HUDEP-2 (cell line): ENCODE measurements around the gene ARHGAP1.

ENCODE experiments used
- DNase-seq, 76 experiments: peaks; one replicate each; lab custom pipeline; 2025; ENCODE audit not compliant: unreplicated experiment in 76 of 76; lab: John Stamatoyannopoulos, UW

The ARHGAP1 gene

GRCh38 chr11:46700241-46701077 lies at the start of gene ARHGAP1, which contains the start of gene ZNF408:
Gene ARHGAP1, minus strand, starts transcription at chr11:46700619. Its CDS starts 4,512 bp downstream, at chr11:46696107.
Gene ZNF408, plus strand, starts transcription at chr11:46701031. Its CDS starts 17 bp downstream, at chr11:46701048.
- peak; percentile 40 to 99 (median 97) for DNase-seq

DNA sequence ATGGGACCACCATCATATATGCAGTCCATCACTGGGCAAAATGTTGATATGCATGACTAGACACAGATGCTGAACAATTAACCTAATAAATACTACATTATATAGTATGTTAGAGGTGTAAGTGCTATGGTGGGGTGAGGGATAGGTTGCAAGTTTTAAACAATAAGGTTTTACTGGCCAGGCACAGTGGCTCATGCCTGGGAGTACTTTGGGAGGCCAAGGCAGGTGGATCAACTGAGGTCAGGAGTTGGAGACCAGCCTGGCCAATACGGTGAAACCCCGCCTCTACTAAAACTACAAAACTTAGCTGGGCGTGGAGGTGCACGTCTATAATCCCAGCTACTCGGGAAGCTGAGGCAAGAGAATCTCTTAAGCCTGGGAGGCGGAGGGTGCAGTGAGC lies 46.7 kb upstream of the ARHGAP1 start:
- no peak for DNase-seq

DNA sequence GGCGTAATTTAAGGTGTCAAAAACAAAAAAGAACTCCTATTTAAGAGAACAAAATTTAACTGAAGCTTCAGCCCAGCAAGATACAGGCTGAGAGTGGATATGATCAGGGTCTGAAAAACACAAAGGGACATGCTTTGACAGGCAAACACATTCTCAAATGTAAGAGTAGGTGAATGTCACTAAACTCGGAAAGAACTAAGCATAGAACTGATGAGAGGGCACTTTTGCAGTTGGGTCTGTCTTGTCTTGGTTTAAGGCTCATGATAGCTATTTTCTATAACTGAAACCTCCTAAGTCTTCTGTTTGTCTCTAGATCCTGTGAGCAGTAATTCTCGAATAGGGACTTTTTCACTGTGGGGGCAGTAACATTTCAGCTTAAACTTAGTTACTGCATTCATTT lies 45.6 kb upstream of the ARHGAP1 start:
- DNase-seq, result no peak

GRCh38 chr11:46745328-46745727 lies 44.9 kb upstream of the ARHGAP1 start:
- no peak for DNase-seq

DNA sequence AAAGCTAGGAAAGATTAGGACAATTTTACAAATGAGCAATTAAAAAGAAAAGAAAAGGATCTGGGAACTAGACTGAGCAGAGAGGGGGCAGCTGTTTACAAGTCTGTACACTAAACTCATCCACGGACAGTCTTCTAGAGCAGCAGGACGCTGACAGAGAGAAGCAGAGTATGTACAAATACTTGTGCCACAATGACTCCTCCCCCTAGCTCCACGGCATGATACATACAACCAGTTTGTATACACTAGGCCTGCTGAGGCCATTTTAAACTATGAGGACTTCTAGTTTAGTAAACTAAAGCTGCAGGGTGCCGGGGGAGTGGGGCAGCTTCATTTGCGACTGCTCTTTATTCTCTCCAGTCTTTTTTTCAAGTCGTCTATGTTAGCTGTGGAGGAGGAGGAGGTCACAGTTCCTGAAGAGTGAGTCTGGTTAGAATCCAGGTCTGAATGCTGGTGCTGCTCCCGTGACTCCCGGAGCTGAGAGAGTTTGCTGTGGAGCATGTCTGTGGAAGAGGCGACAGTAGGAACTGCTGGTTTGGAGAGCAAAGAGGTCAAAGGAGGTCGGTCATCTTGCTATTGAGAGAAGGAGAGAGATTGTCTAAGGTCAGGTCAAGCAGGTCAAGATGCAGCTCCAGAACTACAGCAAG lies 43.4 kb upstream of the ARHGAP1 start:
- no peak for DNase-seq

GRCh38 chr11:46743043-46743442 lies 42.6 kb upstream of the ARHGAP1 start:
- DNase-seq, result no peak

DNA sequence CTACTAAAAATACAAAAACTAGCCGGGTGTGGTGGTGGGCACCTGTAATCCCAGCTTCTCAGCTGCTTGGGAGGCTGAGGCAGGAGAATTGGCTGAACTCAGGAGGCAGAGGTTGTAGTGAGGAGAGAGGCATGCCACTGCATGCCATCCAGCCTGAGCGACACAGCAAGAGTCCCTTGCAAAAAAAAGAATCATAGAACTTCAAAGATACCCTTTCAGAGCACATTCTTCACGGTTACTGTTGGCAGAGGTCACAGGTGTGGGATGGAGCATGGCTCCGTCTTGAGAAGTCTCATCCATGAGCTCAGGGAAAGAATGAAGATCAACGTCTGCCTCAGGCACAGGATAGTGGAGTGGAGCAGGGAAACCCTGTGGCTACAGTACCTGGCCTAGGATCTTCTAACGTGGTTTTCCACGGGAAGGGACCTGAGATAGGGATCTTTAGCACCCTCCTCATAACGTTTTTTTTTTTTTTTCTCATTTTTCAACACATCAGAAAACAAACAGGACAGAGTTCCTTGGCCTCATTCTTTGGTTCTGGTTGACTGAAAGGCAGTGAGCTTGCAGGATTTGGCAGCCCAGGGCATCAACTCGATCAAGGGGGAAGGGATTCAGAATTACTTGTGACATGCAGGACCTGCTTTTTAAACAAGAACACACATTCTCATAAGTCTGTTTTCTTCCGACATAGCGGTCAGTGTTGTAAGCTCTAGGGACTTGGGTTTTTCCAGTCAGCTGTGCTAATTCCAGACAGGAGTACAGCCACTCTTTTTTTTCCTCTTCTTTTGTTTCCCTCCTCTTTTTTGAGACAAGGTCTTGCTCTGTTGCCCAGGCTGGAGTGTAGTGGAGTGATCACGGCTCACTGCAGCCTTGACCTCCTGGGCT lies 41.4 kb upstream of the ARHGAP1 start:
- no peak for DNase-seq

DNA sequence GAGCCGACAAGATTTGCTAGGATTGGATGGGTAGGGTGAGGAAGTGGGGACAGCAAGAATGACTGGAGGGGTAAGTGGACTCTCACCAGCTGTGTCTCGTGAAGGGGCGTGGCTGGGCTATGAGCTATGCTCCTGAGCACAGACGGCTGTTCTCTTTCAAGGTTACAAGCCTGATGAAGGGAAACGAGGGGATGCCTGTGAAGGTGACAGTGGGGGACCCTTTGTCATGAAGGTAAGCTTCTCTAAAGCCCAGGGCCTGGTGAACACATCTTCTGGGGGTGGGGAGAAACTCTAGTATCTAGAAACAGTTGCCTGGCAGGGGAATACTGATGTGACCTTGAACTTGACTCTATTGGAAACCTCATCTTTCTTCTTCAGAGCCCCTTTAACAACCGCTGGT lies 38.5 kb upstream of the ARHGAP1 start:
- DNase-seq, result peak in 1 of 76 experiments; percentile 8

GRCh38 chr11:46737699-46738098 lies 37.3 kb upstream of the ARHGAP1 start:
- DNase-seq, result no peak

GRCh38 chr11:46736615-46737014 lies 36.2 kb upstream of the ARHGAP1 start:
- no peak for DNase-seq

GRCh38 chr11:46736146-46736545 lies 35.7 kb upstream of the ARHGAP1 start:
- no peak for DNase-seq

DNA sequence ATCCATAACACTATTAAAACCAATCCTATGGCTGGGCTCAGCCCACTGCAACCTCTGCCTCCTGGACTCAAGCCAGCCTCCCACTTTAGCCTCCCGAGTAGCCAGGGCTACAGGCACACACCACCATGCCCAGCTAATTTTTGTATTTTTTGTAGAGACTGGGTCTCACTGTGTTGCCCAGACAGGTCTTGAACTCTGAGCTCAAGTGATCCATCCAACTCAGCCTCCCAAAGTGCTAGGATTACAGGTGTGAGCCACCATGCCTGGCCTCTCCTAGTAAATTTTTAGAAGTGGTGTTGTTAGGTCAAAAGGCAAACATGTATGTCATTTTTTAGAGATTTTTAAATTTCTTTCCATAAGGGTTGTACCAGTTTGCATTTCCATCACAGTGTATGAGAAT lies 32.8 kb upstream of the ARHGAP1 start:
- DNase-seq, result no peak

GRCh38 chr11:46731545-46731944 lies 31.1 kb upstream of the ARHGAP1 start:
- no peak for DNase-seq

GRCh38 chr11:46729110-46730027 lies 28.9 kb upstream of the ARHGAP1 start:
- DNase-seq, result no peak

DNA sequence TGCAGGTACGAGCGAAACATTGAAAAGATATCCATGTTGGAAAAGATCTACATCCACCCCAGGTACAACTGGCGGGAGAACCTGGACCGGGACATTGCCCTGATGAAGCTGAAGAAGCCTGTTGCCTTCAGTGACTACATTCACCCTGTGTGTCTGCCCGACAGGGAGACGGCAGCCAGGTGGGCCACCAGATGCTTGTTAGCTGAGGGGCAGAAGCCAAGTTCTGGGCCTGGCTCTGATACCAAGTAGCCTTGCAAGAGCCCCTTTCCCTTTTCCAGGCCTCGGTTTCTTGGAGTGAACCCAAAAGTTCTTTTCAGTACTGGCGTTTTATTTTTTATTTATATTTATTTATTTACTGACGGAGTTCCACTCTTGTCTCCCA lies 28.2 kb upstream of the ARHGAP1 start:
- DNase-seq, result no peak

DNA sequence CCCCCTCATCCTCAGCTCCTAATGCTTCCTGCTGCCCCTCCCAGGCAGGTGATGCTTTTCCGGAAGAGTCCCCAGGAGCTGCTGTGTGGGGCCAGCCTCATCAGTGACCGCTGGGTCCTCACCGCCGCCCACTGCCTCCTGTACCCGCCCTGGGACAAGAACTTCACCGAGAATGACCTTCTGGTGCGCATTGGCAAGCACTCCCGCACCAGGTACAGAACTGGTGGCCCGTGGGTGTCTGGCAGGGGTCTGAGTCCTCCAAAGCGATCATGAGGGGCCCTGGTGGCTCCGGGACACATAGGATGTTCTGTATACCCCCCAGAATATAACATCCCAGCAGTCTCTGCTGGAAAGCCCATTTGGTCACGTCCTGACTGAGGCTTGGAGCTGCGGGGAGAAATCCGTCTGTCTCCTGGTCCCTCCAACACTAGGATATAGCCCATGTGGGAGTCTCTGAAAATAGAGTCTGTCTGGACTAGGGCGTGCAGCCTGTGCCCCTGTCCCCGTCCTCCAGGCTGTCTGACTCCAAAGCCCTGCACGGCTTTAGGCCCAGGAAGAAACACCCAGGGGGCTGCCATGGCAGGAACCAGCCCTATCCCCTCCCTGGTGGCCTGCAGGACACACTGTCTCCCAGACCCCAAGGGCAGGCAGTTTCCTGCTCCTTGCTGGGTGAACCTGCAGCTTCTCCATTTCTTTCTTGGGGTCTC lies 27.7 kb upstream of the ARHGAP1 start:
- DNase-seq, result no peak

DNA sequence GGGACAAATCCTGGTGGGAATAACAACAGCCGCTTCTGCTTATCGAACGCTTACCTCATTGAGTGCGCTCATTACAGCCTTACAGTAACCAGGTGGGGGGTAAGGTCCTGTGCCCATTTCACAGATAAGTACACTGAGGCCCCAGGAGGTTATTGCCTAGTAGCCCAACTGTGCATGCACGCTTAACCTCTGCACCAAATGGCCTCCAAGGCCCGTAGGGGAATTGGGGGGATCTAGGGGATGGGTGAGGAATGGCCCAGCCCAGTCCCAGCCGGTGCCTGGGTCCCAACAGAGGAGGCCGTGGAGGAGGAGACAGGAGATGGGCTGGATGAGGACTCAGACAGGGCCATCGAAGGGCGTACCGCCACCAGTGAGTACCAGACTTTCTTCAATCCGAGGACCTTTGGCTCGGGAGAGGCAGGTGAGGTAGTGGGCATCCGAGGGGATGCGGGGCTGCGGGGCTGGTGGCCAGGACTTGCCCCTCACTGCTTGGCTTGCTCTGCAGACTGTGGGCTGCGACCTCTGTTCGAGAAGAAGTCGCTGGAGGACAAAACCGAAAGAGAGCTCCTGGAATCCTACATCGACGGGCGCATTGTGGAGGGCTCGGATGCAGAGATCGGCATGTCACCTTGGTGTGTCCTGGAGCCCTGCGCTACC lies 25.9 kb upstream of the ARHGAP1 start:
- DNase-seq, result no peak

GRCh38 chr11:46725338-46726205 lies 25.2 kb upstream of the ARHGAP1 start:
- DNase-seq, result no peak
